Measurements from ENCODE around the gene FMO3.

Gene FMO3

DNA sequence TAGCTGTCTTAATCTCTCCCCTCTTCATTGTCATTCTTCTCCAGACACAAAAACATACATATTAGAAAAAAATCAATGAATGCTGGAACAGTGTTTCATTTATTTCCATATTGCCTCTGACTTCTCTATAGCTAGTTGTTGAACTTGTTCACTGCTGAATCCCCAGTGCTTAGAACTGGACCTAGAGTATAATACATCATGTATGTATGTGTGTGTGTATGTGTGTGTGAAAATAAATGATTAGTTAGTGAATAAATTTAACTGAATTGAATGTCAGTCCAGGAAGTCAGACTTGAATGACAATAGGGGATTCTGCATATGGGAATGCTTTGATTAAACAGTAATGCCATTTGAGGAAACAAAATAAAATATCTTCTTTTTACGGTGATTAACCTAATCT, 36.4 kb downstream of the FMO3 start:
- no peaks in the 10 kb centered on the region for H3K36me3 Mint-ChIP-seq (ENCODE audit: low read depth)
- H3K9me3 Mint-ChIP-seq: peaks cover 4% of the 10 kb centered on the region
- no peak overlapping the region for H3K27ac Mint-ChIP-seq
- H3K27me3 Mint-ChIP-seq (ENCODE audit: low read depth): no peaks in the 10 kb centered on the region
- DNase-seq (ENCODE audit: low spot score): no peak
- H3K4me3 Mint-ChIP-seq: no peak overlapping the region
- no peaks in the 10 kb centered on the region for H3K4me1 Mint-ChIP-seq (ENCODE audit: low read depth)

DNA sequence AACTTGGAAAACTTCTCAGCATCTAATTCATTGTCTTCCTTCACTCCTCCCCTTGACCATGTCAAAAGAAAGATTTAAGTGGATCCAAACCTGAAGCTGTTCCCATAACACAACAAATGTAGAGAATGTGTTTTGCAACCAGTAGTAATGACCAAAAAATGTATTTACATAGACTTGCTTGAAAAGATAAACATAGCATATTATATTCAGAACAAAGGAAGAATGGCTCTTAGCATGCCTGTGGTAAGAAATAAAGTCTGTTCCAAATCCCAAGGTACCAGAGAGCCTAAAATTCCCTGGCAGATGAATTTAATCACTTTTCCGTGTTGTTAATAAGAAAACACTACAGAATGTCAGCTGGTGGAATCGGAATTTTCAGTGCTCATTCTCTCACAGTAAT, 36.8 kb downstream of the FMO3 start:
- Mint-ChIP-seq H3K4me3 (no peak overlapping the region), H3K27me3 (ENCODE audit: low read depth) (no peaks in the 10 kb centered on the region), H3K4me1 (ENCODE audit: low read depth) (no peaks in the 10 kb centered on the region), H3K9me3 (peaks cover 4% of the 10 kb centered on the region), H3K36me3 (ENCODE audit: low read depth) (no peaks in the 10 kb centered on the region), H3K27ac (no peak overlapping the region)
- DNase-seq (ENCODE audit: low spot score): no peak

DNA sequence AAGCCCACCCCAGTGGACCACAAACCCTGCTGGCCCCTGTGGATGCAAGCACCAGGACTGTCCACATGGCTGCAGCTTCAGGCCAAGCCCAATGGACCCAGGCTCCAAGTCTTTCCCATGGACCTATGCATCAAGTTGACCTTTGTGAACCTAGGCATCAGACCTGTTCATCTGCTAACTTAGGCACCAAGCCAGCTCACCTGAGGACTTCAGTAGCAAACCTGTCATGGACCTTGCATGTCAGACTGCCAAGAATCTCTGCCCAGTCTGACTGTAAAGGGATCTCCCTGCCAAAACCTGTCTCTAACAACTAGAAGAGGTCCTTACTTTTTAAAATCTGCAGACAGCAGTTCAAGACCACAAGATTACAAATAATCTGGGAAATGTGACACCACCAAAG, 37.8 kb downstream of the FMO3 start:
- no peak overlapping the region for H3K4me3 Mint-ChIP-seq
- H3K4me1 Mint-ChIP-seq (ENCODE audit: low read depth): no peaks in the 10 kb centered on the region
- H3K27me3 Mint-ChIP-seq (ENCODE audit: low read depth): no peaks in the 10 kb centered on the region
- H3K9me3 Mint-ChIP-seq: peaks cover 4% of the 10 kb centered on the region
- H3K36me3 Mint-ChIP-seq (ENCODE audit: low read depth): no peaks in the 10 kb centered on the region
- H3K27ac Mint-ChIP-seq: no peak overlapping the region
- DNase-seq (ENCODE audit: low spot score): no peak

DNA sequence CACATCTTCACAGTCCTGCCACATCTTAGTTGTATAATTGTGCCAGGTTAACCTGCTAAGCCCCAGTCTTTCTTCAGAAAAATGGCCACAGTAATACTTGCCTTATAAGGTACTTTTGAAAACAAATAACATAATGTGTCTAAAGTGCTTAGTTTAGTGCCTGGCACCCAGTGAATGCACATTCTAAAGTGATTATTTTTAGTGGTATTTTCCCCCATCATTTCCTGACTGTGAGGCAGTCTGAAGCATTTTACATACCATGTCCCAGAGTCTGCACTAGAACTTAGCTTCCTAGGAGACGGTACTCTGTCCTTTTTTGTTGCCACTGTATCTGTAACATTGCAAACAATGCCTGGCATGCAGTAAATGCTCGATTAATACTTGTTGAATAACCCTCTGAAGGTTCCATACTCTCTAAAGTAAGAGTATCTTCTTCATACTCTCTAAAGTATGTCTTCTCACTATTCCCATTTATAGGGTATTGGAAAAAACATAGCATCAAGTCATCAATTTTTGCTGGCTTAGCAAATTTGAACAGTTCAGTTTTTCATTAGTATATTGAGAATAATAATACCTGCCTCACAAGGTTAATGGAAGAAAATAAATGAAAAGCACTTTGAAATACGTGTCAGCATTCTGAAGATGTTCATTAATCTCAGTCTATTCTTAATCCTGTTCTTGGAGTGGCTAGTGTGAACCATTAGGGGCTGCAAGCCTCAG, 43.7 kb downstream of the FMO3 start:
- Mint-ChIP-seq H3K4me3 (no peak overlapping the region), H3K36me3 (ENCODE audit: low read depth) (no peaks in the 10 kb centered on the region), H3K27me3 (ENCODE audit: low read depth) (peaks cover 2% of the 10 kb centered on the region), H3K9me3 (peaks cover 3% of the 10 kb centered on the region), H3K27ac (no peak overlapping the region), H3K4me1 (ENCODE audit: low read depth) (no peaks in the 10 kb centered on the region)
- no peak for DNase-seq (ENCODE audit: low spot score)

DNA sequence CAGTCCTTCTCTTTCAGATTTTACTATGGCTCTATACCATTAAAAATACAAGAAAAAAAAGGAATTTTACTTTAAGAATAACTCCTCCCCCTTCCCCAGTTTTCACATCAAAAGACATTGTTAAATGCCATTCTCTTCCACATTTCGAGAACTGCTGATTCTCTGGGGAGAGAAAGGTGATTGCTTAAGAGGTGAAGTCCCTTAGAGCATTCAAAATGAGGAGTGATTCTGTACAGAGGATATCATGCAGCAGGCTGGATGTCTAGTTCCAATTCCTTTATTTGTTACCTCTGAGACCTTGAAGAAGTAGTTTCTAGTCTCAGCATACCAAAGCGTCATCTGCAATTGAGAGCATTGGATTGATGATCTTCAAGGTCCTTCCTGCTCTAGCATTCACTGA, 46.9 kb downstream of the FMO3 start:
- Mint-ChIP-seq H3K27me3 (ENCODE audit: low read depth) (peaks cover 5% of the 10 kb centered on the region), H3K4me1 (ENCODE audit: low read depth) (no peaks in the 10 kb centered on the region), H3K9me3 (no peaks in the 10 kb centered on the region), H3K36me3 (ENCODE audit: low read depth) (no peaks in the 10 kb centered on the region), H3K27ac (no peak overlapping the region), H3K4me3 (no peak overlapping the region)
- no peak for DNase-seq (ENCODE audit: low spot score)

DNA sequence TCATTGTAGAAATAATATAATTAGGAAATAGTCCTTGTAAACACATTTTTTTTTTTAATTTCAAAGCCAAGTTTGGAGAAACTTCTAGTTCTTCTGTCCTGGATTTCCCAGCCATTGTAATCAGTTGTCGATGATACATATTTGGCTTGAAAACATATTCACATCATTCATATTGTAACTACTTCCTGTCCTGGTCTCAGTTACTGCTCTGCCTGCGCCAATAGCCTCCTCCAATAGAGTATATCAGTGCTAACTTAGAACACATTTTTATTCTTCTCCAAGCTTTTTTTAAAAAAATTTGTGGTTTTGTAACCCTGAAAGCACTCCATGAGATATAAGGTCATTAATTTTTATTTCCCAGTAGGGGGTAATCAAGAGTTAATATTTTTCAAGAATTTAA, 48.3 kb downstream of the FMO3 start:
- Mint-ChIP-seq H3K9me3 (no peaks in the 10 kb centered on the region), H3K27ac (no peak overlapping the region), H3K4me1 (ENCODE audit: low read depth) (no peaks in the 10 kb centered on the region), H3K4me3 (no peak overlapping the region), H3K27me3 (ENCODE audit: low read depth) (peaks cover 5% of the 10 kb centered on the region), H3K36me3 (ENCODE audit: low read depth) (no peaks in the 10 kb centered on the region)
- DNase-seq (ENCODE audit: low spot score): no peak

DNA sequence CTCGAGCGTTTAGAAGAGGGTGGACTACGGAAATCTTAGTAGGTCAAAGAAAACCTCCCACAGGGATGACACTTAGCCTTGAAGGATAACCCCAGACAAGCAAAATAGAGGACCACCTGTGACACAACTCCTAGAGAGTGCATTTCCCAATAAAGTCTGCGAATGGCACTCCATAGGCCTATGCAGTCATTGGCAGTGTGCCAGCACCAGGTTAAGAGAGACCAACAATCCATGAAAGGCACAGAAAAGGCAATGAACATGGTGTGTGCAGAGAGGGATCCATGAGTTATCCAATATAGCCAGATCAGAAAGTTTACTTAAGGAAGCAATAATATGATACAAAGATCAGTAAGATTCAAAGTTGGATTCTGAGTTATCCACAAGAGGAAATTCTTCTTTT, 49.2 kb downstream of the FMO3 start:
- Mint-ChIP-seq H3K27ac (no peak overlapping the region), H3K4me1 (ENCODE audit: low read depth) (no peaks in the 10 kb centered on the region), H3K4me3 (no peak overlapping the region), H3K36me3 (ENCODE audit: low read depth) (no peaks in the 10 kb centered on the region), H3K9me3 (no peaks in the 10 kb centered on the region), H3K27me3 (ENCODE audit: low read depth) (peaks cover 3% of the 10 kb centered on the region)
- DNase-seq (ENCODE audit: low spot score): no peak

DNA sequence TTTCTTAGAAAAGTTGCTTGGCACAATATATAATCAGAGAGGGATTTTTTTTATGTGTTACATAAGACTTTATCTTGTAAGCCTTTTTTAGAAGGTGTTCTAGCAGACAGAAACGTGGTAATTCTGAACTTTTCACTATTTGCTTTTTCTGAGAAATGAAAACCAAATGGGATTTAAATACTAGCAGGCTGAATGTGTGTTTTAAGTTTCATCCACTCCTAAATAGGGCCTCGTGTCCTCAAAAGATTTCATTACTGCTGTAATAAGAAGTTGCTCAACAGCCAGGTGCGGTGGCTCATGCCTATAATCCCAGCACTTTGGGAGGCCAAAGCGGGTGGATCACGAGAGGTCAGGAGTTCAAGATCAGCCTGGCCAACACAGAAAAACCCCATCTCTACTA, 49.7 kb downstream of the FMO3 start:
- no peak overlapping the region for H3K4me3 Mint-ChIP-seq
- H3K9me3 Mint-ChIP-seq: no peaks in the 10 kb centered on the region
- H3K27ac Mint-ChIP-seq: no peak overlapping the region
- H3K36me3 Mint-ChIP-seq (ENCODE audit: low read depth): no peaks in the 10 kb centered on the region
- no peaks in the 10 kb centered on the region for H3K4me1 Mint-ChIP-seq (ENCODE audit: low read depth)
- peaks cover 3% of the 10 kb centered on the region for H3K27me3 Mint-ChIP-seq (ENCODE audit: low read depth)
- no peak for DNase-seq (ENCODE audit: low spot score)

DNA sequence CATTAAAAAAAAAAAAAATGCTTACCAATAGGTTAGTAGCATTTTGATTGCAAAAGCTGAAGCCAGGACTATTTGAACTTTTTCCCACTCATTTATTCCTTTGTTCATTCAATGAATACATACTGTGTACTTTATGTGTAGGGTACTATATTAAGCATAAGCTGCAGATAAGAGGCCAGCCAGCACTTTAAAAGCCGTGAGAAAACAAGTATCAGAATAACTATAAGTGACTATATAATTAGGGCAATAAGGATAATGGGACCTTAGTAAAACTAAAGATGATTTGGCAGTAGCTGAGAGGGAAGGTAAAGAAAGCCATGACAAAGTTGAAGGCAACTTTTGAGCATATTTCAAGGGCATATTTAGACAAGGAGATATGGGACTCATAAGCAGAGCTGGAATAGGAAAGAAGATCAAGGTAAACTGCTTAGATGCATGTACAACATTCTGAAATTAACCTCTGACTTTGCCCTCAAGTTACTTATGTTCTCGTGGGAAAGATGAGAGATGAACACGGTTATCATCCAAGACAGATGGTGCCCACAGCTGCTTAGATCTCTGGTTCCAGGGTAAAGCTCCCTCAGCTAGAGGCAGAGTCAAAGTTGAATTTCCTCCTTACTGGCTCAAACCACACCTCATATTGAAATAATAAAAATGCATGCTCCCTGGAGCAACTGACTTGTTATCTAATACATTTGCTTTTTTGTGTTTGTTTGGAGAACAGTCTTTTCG, 50.4 kb downstream of the FMO3 start:
- Mint-ChIP-seq H3K4me1 (ENCODE audit: low read depth) (no peaks in the 10 kb centered on the region), H3K9me3 (no peaks in the 10 kb centered on the region), H3K4me3 (no peak overlapping the region), H3K36me3 (ENCODE audit: low read depth) (no peaks in the 10 kb centered on the region), H3K27me3 (ENCODE audit: low read depth) (peaks cover 3% of the 10 kb centered on the region), H3K27ac (no peak overlapping the region)
- no peak for DNase-seq (ENCODE audit: low spot score)

DNA sequence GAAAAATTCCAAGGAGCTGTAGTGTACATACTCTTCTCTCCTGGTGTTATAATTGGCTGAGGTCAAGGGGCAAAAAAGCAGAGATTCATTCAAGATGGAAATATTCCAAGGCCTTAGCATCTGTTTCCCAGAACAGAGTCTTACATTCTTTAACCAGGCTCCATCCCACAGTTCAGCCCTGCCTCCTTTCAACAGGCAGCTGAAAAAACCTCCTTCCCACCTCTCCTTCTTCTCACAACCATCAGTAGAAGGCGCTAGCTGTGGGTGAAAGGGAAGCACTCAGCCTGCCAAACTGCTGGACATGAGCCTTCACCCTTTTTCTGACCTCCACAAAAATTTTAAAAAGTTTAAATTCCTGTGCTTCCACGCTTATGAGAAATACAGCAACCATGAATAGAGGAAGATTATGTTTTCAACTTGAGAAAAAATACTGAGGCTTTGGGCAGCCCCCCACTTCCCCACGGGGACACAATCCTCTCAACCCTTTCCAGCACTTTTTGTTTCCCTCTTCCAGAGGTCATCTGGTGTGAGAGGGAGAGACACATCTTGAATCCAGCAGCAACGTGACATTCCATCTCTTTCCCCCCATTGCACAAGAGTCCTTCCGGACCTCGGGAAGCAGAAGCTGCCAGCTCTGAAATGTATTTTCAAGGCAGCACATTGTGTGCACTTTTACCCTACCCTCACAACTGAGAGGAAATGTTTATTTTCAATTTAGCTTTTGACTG, 51.1 kb downstream of the FMO3 start:
- H3K4me3 Mint-ChIP-seq: no peak overlapping the region
- peaks cover 3% of the 10 kb centered on the region for H3K27me3 Mint-ChIP-seq (ENCODE audit: low read depth)

DNA sequence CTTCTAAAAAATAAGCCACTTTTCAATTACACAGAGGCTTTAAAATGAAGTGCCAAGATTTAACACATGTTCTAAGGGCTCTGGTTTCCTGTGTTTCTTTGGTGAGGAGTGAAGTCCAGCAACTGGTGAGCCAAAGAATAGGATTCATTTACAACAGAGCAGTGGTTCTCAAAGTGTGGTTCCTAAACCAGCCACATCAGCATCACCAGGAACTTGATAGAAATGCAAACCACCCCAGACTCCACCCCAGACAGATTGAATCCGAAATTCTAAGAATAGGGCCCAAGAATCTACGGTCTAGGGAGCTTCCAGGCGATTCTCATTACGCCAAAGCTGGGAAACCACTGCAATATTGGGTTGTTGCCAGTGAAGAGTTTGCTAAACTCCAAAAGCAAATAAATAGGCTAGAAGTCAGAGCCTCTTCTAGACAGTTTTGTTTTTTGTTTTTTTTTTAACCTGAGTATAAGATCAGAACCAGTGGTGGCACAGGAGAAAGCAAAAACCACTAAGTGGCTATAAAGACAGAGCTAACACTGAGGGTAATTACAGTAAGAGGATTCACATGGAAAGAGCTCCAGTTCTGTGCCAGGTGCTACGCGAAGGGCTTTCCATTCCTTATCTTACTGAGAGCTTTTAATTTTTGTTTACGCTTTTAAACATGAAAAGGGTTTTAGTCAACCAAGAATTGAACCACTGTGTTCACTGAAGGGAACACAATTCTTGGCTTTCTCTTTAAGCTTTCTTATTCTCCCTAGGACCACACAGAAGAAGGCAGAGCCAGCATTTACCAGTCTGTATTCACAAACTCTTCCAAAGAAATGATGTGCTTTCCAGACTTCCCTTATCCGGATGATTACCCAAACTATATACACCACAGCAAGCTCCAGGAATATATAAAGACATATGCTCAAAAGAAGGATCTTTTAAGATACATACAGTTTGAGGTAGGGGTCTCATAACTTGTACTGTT, 52.0 kb downstream of the FMO3 start:
- Mint-ChIP-seq H3K27ac (no peak overlapping the region), H3K9me3 (no peaks in the 10 kb centered on the region), H3K27me3 (ENCODE audit: low read depth) (peaks cover 3% of the 10 kb centered on the region), H3K36me3 (ENCODE audit: low read depth) (no peaks in the 10 kb centered on the region), H3K4me3 (no peak overlapping the region), H3K4me1 (ENCODE audit: low read depth) (no peaks in the 10 kb centered on the region)
- no peak for DNase-seq (ENCODE audit: low spot score)

More for the DNA sequence above, 51.1 kb downstream of the FMO3 start:
- Mint-ChIP-seq H3K36me3 (ENCODE audit: low read depth) (no peaks in the 10 kb centered on the region), H3K4me1 (ENCODE audit: low read depth) (no peaks in the 10 kb centered on the region), H3K9me3 (no peaks in the 10 kb centered on the region), H3K27ac (no peak overlapping the region)
- no peak for DNase-seq (ENCODE audit: low spot score)

DNA sequence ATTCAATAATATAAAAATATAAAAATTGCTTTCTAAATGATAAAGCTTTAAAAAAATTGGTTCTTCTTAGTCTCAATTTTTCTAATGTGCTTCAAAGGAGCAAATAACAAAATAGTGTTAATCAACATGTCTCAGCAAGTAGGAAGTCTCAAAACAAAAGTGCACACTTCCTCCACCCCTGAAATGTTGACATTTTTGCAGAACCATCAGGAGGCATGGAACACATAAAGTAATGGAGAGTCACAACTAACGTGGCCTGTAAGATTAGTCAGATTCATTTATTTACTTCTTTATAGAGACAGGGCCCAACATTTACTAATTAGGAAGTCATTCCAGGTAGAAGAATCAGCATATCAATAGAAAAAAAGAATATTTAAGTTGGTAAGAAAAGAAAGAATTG, 59.5 kb downstream of the FMO3 start:
- Mint-ChIP-seq H3K9me3 (no peaks in the 10 kb centered on the region), H3K4me3 (no peak overlapping the region), H3K4me1 (ENCODE audit: low read depth) (no peaks in the 10 kb centered on the region), H3K27ac (no peak overlapping the region), H3K27me3 (ENCODE audit: low read depth) (no peaks in the 10 kb centered on the region), H3K36me3 (ENCODE audit: low read depth) (no peaks in the 10 kb centered on the region)
- DNase-seq (ENCODE audit: low spot score): no peak

DNA sequence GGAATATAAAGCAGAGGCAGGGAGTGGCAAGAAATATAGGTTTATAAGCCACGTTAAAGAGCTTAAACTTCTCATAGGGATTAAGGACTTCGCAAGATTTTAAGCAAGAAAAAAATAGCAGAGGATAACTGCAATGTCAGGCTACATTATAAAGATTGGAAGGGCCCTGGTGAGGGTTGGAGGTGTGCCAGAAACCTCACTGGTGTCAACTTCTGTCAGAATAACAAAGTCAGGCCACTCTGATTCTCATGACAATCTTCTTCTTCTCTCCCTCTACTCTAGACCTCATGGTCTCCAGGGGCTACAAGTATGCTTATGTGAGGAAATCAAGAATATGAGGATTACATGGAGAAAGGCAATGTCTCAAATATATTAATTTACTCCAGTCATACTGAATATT, 61.8 kb downstream of the FMO3 start:
- no peaks in the 10 kb centered on the region for H3K36me3 Mint-ChIP-seq (ENCODE audit: low read depth)
- no peak overlapping the region for H3K27ac Mint-ChIP-seq
- no peak overlapping the region for H3K4me3 Mint-ChIP-seq
- H3K9me3 Mint-ChIP-seq: no peaks in the 10 kb centered on the region
- peaks cover 2% of the 10 kb centered on the region for H3K27me3 Mint-ChIP-seq (ENCODE audit: low read depth)
- DNase-seq (ENCODE audit: low spot score): no peak
- H3K4me1 Mint-ChIP-seq (ENCODE audit: low read depth): no peaks in the 10 kb centered on the region
